Measurements from ENCODE around the gene EVA1A. TPM values are rescaled to one million over a fixed set of nuclear protein-coding genes. Genes with fewer than 3 reads are reported as not detected.

The EVA1A gene
- total and polyA plus RNA-seq, 2 experiments from 2014 or later, result 4.6 to 7.9 TPM

DNA sequence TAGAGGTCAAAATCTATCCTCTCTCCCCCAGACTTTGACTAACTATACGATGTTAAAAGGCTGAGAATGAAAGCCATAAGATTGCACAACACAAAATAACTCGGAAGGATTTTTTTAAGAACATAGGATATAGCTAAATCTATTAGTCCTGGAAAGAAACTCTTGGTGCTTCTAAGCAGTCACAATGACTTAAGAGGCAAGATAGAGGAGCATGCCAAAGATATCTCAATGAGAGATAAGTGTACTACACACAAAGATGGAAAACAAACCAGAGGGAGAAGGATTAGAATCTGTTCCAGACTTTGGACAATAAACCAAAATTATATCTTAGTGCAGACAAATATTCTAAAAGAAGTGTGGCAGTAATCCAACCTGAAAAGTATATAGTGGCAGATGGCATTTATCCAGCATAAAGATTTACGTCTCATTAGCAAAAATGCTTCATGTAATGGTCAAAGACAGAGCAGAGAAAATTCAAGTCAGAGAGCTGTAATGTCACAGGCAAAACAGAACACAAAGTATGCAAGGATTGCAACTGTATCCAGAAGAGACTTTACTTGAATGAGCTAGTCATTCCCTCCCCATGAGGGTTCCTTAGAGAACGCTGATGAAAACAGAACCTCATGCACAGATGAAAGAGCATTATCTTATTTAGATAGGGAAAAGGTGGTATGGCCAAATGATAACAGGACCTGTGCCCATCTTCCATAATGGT, 28.8 kb upstream of the EVA1A start:
- no peak overlapping the region; the same call in 1 of the 2 replicates for H2AFZ ChIP-seq
- H3K27me3 ChIP-seq (ENCODE audit: insufficient read depth), result no peaks in the 10 kb centered on the region
- no peaks in the 10 kb centered on the region for H4K20me1 ChIP-seq (replicated peaks; ENCODE audit: insufficient read depth)
- Mint-ChIP-seq H3K9me3 (no peaks in the 10 kb centered on the region), H3K27ac (no peak overlapping the region), H3K4me3 (no peak overlapping the region), H3K36me3 (ENCODE audit: low read depth) (no peaks in the 10 kb centered on the region), H3K27me3 (ENCODE audit: insufficient read depth, low read depth, poor library complexity) (no peaks in the 10 kb centered on the region), H3K4me1 (peaks cover 6% of the 10 kb centered on the region; the same call in 1 of the 3 replicates)
- no peak for ATAC-seq
- H3K79me2 ChIP-seq (replicated peaks; ENCODE audit: insufficient read depth), result no peaks in the 10 kb centered on the region
- no peaks in the 10 kb centered on the region for H3F3A ChIP-seq (replicated peaks; ENCODE audit: low read depth)
- H3K4me2 ChIP-seq, result no peak overlapping the region
- no peaks in the 10 kb centered on the region for H3K36me3 ChIP-seq (ENCODE audit: insufficient read depth)
- no peak overlapping the region for H3K4me3 ChIP-seq
- H3K9me2 ChIP-seq (ENCODE audit: insufficient read depth), result no peaks in the 10 kb centered on the region
- no peak for DNase-seq (ENCODE audit: low spot score)
- TF ChIP-seq, protein P1, sequence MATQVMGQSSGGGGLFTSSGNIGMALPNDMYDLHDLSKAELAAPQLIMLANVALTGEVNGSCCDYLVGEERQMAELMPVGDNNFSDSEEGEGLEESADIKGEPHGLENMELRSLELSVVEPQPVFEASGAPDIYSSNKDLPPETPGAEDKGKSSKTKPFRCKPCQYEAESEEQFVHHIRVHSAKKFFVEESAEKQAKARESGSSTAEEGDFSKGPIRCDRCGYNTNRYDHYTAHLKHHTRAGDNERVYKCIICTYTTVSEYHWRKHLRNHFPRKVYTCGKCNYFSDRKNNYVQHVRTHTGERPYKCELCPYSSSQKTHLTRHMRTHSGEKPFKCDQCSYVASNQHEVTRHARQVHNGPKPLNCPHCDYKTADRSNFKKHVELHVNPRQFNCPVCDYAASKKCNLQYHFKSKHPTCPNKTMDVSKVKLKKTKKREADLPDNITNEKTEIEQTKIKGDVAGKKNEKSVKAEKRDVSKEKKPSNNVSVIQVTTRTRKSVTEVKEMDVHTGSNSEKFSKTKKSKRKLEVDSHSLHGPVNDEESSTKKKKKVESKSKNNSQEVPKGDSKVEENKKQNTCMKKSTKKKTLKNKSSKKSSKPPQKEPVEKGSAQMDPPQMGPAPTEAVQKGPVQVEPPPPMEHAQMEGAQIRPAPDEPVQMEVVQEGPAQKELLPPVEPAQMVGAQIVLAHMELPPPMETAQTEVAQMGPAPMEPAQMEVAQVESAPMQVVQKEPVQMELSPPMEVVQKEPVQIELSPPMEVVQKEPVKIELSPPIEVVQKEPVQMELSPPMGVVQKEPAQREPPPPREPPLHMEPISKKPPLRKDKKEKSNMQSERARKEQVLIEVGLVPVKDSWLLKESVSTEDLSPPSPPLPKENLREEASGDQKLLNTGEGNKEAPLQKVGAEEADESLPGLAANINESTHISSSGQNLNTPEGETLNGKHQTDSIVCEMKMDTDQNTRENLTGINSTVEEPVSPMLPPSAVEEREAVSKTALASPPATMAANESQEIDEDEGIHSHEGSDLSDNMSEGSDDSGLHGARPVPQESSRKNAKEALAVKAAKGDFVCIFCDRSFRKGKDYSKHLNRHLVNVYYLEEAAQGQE (IDR thresholded peaks at IDR 0.05; ENCODE audit: unreplicated experiment), result no peak
- no peak for TF ChIP-seq ZNF114 (CRISPR knock-in tag; IDR thresholded peaks at IDR 0.05)
- TF ChIP-seq, protein P2, sequence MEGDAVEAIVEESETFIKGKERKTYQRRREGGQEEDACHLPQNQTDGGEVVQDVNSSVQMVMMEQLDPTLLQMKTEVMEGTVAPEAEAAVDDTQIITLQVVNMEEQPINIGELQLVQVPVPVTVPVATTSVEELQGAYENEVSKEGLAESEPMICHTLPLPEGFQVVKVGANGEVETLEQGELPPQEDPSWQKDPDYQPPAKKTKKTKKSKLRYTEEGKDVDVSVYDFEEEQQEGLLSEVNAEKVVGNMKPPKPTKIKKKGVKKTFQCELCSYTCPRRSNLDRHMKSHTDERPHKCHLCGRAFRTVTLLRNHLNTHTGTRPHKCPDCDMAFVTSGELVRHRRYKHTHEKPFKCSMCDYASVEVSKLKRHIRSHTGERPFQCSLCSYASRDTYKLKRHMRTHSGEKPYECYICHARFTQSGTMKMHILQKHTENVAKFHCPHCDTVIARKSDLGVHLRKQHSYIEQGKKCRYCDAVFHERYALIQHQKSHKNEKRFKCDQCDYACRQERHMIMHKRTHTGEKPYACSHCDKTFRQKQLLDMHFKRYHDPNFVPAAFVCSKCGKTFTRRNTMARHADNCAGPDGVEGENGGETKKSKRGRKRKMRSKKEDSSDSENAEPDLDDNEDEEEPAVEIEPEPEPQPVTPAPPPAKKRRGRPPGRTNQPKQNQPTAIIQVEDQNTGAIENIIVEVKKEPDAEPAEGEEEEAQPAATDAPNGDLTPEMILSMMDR (conservative IDR thresholded peaks at IDR 0.05; ENCODE audit: low read depth in 2 of 2), result no peak
- no peak for TF ChIP-seq JUNB (IDR thresholded peaks at IDR 0.05; ENCODE audit: unreplicated experiment)
- no peak for TF ChIP-seq ZNF331 (CRISPR knock-in tag; IDR thresholded peaks at IDR 0.05; ENCODE audit: low read depth)
- no peak for TF ChIP-seq CREB1 (CRISPR knock-in tag; IDR thresholded peaks at IDR 0.05; ENCODE audit: low read depth)
- H3K4me1 ChIP-seq (ENCODE audit: insufficient read depth), result no peaks in the 10 kb centered on the region
- H3K27ac ChIP-seq (ENCODE audit: low read depth), result no peak overlapping the region

DNA sequence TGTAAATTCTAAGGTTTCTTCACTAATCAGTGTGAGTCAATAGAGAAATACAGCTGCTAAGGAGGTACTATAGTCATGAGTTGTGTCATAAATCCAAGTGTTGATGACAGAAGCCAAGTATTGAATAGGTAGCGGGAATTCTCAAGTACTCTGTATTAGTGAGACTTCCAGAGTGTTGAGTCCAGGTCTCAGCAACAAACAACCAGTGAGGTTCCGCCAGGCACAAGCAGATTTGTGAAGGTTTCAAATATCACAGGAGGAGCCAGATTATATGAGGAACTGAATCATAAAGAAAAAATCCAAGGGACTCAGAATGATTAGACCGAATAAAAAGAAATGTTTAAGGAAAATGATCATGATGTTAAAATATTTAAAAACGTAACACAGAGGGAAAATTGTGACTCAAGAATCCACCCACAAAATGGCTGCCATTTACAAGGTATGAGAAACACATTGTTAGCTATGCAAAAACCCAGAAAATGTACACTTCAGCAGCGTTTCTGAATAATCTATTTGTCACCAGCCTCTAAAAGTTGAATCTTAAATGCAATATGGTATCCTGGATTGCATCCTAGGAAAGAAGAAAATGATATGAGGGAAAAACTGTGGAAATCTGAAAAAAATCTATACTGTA, 27.3 kb upstream of the EVA1A start:
- Histone ChIP-seq H3K27me3 (ENCODE audit: insufficient read depth) (no peaks in the 10 kb centered on the region), H3K4me2 (no peak overlapping the region), H3K4me3 (no peak overlapping the region), H2AFZ (peak overlapping the region; percentile 58; the same call in 1 of the 2 replicates), H3K36me3 (ENCODE audit: insufficient read depth) (no peaks in the 10 kb centered on the region), H4K20me1 (replicated peaks; ENCODE audit: insufficient read depth) (no peaks in the 10 kb centered on the region), H3K79me2 (replicated peaks; ENCODE audit: insufficient read depth) (no peaks in the 10 kb centered on the region), H3F3A (replicated peaks; ENCODE audit: low read depth) (no peaks in the 10 kb centered on the region), H3K27ac (ENCODE audit: low read depth) (no peak overlapping the region), H3K9me2 (ENCODE audit: insufficient read depth) (no peaks in the 10 kb centered on the region), H3K4me1 (ENCODE audit: insufficient read depth) (no peaks in the 10 kb centered on the region)
- DNase-seq (ENCODE audit: low spot score), result no peak
- Mint-ChIP-seq H3K36me3 (ENCODE audit: low read depth) (no peaks in the 10 kb centered on the region), H3K27ac (no peak overlapping the region), H3K4me1 (peaks cover 6% of the 10 kb centered on the region; the same call in 1 of the 3 replicates), H3K4me3 (no peak overlapping the region), H3K27me3 (ENCODE audit: insufficient read depth, low read depth, poor library complexity) (no peaks in the 10 kb centered on the region), H3K9me3 (no peaks in the 10 kb centered on the region)
- ATAC-seq, result no peak
- TF ChIP-seq NANOG (IDR thresholded peaks at IDR 0.05; ENCODE audit: borderline replicate concordance), result no peak
- TF ChIP-seq, protein P3, sequence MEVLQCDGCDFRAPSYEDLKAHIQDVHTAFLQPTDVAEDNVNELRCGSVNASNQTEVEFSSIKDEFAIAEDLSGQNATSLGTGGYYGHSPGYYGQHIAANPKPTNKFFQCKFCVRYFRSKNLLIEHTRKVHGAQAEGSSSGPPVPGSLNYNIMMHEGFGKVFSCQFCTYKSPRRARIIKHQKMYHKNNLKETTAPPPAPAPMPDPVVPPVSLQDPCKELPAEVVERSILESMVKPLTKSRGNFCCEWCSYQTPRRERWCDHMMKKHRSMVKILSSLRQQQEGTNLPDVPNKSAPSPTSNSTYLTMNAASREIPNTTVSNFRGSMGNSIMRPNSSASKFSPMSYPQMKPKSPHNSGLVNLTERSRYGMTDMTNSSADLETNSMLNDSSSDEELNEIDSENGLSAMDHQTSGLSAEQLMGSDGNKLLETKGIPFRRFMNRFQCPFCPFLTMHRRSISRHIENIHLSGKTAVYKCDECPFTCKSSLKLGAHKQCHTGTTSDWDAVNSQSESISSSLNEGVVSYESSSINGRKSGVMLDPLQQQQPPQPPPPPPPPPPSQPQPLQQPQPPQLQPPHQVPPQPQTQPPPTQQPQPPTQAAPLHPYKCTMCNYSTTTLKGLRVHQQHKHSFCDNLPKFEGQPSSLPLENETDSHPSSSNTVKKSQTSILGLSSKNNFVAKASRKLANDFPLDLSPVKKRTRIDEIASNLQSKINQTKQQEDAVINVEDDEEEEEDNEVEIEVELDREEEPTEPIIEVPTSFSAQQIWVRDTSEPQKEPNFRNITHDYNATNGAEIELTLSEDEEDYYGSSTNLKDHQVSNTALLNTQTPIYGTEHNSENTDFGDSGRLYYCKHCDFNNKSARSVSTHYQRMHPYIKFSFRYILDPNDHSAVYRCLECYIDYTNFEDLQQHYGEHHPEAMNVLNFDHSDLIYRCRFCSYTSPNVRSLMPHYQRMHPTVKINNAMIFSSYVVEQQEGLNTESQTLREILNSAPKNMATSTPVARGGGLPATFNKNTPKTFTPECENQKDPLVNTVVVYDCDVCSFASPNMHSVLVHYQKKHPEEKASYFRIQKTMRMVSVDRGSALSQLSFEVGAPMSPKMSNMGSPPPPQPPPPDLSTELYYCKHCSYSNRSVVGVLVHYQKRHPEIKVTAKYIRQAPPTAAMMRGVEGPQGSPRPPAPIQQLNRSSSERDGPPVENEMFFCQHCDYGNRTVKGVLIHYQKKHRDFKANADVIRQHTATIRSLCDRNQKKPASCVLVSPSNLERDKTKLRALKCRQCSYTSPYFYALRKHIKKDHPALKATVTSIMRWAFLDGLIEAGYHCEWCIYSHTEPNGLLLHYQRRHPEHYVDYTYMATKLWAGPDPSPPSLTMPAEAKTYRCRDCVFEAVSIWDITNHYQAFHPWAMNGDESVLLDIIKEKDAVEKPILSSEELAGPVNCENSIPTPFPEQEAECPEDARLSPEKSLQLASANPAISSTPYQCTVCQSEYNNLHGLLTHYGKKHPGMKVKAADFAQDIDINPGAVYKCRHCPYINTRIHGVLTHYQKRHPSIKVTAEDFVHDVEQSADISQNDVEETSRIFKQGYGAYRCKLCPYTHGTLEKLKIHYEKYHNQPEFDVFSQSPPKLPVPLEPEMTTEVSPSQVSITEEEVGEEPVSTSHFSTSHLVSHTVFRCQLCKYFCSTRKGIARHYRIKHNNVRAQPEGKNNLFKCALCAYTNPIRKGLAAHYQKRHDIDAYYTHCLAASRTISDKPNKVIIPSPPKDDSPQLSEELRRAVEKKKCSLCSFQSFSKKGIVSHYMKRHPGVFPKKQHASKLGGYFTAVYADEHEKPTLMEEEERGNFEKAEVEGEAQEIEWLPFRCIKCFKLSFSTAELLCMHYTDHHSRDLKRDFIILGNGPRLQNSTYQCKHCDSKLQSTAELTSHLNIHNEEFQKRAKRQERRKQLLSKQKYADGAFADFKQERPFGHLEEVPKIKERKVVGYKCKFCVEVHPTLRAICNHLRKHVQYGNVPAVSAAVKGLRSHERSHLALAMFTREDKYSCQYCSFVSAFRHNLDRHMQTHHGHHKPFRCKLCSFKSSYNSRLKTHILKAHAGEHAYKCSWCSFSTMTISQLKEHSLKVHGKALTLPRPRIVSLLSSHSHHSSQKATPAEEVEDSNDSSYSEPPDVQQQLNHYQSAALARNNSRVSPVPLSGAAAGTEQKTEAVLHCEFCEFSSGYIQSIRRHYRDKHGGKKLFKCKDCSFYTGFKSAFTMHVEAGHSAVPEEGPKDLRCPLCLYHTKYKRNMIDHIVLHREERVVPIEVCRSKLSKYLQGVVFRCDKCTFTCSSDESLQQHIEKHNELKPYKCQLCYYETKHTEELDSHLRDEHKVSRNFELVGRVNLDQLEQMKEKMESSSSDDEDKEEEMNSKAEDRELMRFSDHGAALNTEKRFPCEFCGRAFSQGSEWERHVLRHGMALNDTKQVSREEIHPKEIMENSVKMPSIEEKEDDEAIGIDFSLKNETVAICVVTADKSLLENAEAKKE (CRISPR knock-in tag; IDR thresholded peaks at IDR 0.05), result no peak
- no peak for TF ChIP-seq JUNB (IDR thresholded peaks at IDR 0.05; ENCODE audit: unreplicated experiment)
